Gastroesophageal sphincter (tissue), 3 donors: Measurements from ENCODE around the gene DTX1.

Source experiments
- CTCF ChIP-seq, 4 experiments: fragments of 200-600 bp in 2 of 4; fragments of 450-650 bp in 2 of 4; sonication (generic) in 1 of 4; IDR thresholded peaks; one replicate each; pipeline ENCODE4 v1.5.1; 2017 to 2019; ENCODE audit warnings: antibody characterized with exemption in 4 of 4, mild to moderate bottlenecking in 2 of 4, moderate library complexity in 2 of 4
- EP300 ChIP-seq: sonication (generic); formaldehyde crosslinking; IDR thresholded peaks from one replicate; pipeline ENCODE4 v1.6.1; 2017; ENCODE audit warnings: antibody characterized with exemption, mild to moderate bottlenecking
- POLR2A ChIP-seq, 2 donors: fragments of 450-650 bp; IDR thresholded peaks; one replicate each; pipeline ENCODE4 v1.6.1; 2017; ENCODE audit warnings: antibody characterized with exemption in 2 of 2, mild to moderate bottlenecking in 2 of 2, moderate library complexity in 1 of 2
- POLR2AphosphoS5 ChIP-seq: sonication (generic); formaldehyde crosslinking; IDR thresholded peaks from one replicate; pipeline ENCODE4 v1.6.1; 2017; ENCODE audit warnings: antibody characterized with exemption

GRCh38 chr12:113113397-113113796, 56.9 kb downstream of the DTX1 start:
- TF ChIP-seq CTCF (IDR thresholded peaks at IDR 0.05) (no peak), POLR2A (IDR thresholded peaks at IDR 0.05) (no peak), EP300 (no peak), POLR2AphosphoS5 (no peak)
